HCT116 (cell line): ENCODE data around the gene GRIN2A. TPM values are rescaled to one million over a fixed set of nuclear protein-coding genes. Genes with fewer than 3 reads are reported as not detected.

Source experiments
- ATAC-seq: fragments of 200-7000 bp; cut with Tn5 transposase; 2 replicates; pipeline ENCODE4 v1.9.1; 2020; ENCODE audit warnings: mild to moderate bottlenecking, moderate library complexity
- BruUV-seq: library from RNA; stranded (reverse); fragments of 400-500 nt; replicated peaks from 2 replicates; lab custom pipeline; 2021; lab: Mats Ljungman, UMichigan
- CTCF ChIA-PET: fragments of 300-600 bp; sonication (Branson Sonifier 250); formaldehyde crosslinking; loops from one replicate; lab custom pipeline; 2021; ENCODE audit warnings: antibody characterized with exemption; lab: Charles Lee
- POLR2A ChIA-PET: fragments of 300-600, 350-600 bp; sonication (Branson Sonifier 250); formaldehyde crosslinking; loops from one replicate; lab custom pipeline; 2021; ENCODE audit warnings: antibody characterized with exemption; lab: Charles Lee
- RAD21 ChIA-PET, 2 experiments: fragments of 300-600 bp; sonication (Branson Sonifier 250); formaldehyde crosslinking; loops; one replicate each; lab custom pipeline; 2023; ENCODE audit warnings: low total read pairs in 2 of 2; ENCODE audit not compliant: uncharacterized antibody in 2 of 2, unreplicated experiment in 2 of 2, low non-redundant PET in 1 of 2; lab: Charles Lee
- DNase-seq: peaks from one replicate; pipeline ENCODE4 v3.0.0-alpha.2; 2010; ENCODE audit warnings: low read depth, low spot score
- H2AFZ ChIP-seq: fragments of 200-600 bp; shearing (Covaris generic), sonication (generic); 2 replicates; pipeline ENCODE4 v1.6.1; 2017; ENCODE audit warnings: low read depth, mixed run types, mixed read lengths, antibody characterized with exemption, low read length; ENCODE audit not compliant: poor library complexity, severe bottlenecking
- H3K27ac ChIP-seq: 2 replicates; pipeline ENCODE4 v1.5.1; 2012; ENCODE audit warnings: low read depth, low read length
- H3K27me3 ChIP-seq: fragments of 200-600 bp; sonication (generic); 2 replicates; pipeline ENCODE4 v1.6.1; 2016; ENCODE audit warnings: mixed run types, low read length, mixed read lengths; ENCODE audit not compliant: insufficient read depth
- H3K36me3 ChIP-seq, 2 experiments: fragments of 200-500 bp in 1 of 2; fragments of 200-600 bp in 1 of 2; sonication (Bioruptor generic) in 1 of 2; sonication (generic) in 1 of 2; 2 replicates each; pipeline versions ENCODE4 v1.5.1 to v1.6.1; 2014 to 2016; ENCODE audit warnings: low read length in 2 of 2, inconsistent platforms in 1 of 2, mixed read lengths in 1 of 2, mixed run types in 1 of 2; ENCODE audit not compliant: insufficient read depth in 2 of 2, control insufficient read depth in 1 of 2
- H3K4me1 ChIP-seq, 2 experiments: fragments of 200-600 bp in 1 of 2; sonication (generic) in 1 of 2; 2 replicates each; pipeline versions ENCODE4 v1.5.1 to v1.6.1; 2012 to 2017; ENCODE audit warnings: low read length in 2 of 2, inconsistent platforms in 1 of 2, mild to moderate bottlenecking in 1 of 2, mixed read lengths in 1 of 2, mixed run types in 1 of 2, moderate library complexity in 1 of 2; ENCODE audit not compliant: insufficient read depth in 2 of 2, control insufficient read depth in 1 of 2
- H3K4me2 ChIP-seq: fragments of 200-600 bp; sonication (generic); 2 replicates; pipeline ENCODE4 v1.6.1; 2017; ENCODE audit warnings: mixed run types, low read length, mixed read lengths
- H3K4me3 ChIP-seq, 2 experiments: fragments of 200-600 bp in 1 of 2; sonication (generic) in 1 of 2; replicated peaks in 1 of 2; 2 replicates each; pipeline ENCODE4 v1.5.1; 2011 to 2016; ENCODE audit warnings: low read length in 2 of 2, control low read depth in 1 of 2, low read depth in 1 of 2, mild to moderate bottlenecking in 1 of 2, mixed read lengths in 1 of 2, mixed run types in 1 of 2
- H3K79me2 ChIP-seq: fragments of 200-600 bp; sonication (generic); 2 replicates; pipeline ENCODE4 v1.6.1; 2017; ENCODE audit warnings: mild to moderate bottlenecking, mixed run types, low read length, moderate library complexity, mixed read lengths; ENCODE audit not compliant: insufficient read depth
- H3K9ac ChIP-seq: fragments of 200-600 bp; sonication (generic); 2 replicates; pipeline ENCODE4 v1.6.1; 2016; ENCODE audit warnings: low read length, mixed read lengths
- H3K9me2 ChIP-seq: fragments of 200-600 bp; sonication (generic), shearing (Covaris generic); 2 replicates; pipeline ENCODE4 v1.6.1; 2017; ENCODE audit warnings: mixed run types, mild to moderate bottlenecking, moderate library complexity; ENCODE audit not compliant: insufficient read depth
- H3K9me3 ChIP-seq, 2 experiments: fragments of 200-500 bp in 1 of 2; fragments of 200-600 bp in 1 of 2; sonication (Bioruptor generic) in 1 of 2; sonication (generic) in 1 of 2; 2 replicates each; pipeline ENCODE4 v1.6.1; 2014 to 2017; ENCODE audit warnings: low read length in 2 of 2, mixed read lengths in 2 of 2, inconsistent platforms in 1 of 2, low read depth in 1 of 2, mild to moderate bottlenecking in 1 of 2, mixed run types in 1 of 2, moderate library complexity in 1 of 2; ENCODE audit not compliant: control insufficient read depth in 1 of 2, insufficient read depth in 1 of 2
- H4K20me1 ChIP-seq: fragments of 200-600 bp; sonication (generic), shearing (Covaris generic); 2 replicates; pipeline ENCODE4 v1.6.1; 2017; ENCODE audit warnings: mixed run types, mild to moderate bottlenecking, moderate library complexity; ENCODE audit not compliant: insufficient read depth
- CBX3 ChIP-seq: IDR thresholded peaks from 2 replicates; pipeline ENCODE4 v1.6.1; 2012; ENCODE audit warnings: low read depth
- EGR1 ChIP-seq: IDR thresholded peaks from 2 replicates; pipeline ENCODE4 v1.6.1; 2012; ENCODE audit warnings: low read depth
- EZH2 ChIP-seq: fragments of 200-600 bp; sonication (generic); IDR thresholded peaks from 2 replicates; pipeline ENCODE4 v1.6.1; 2017; ENCODE audit warnings: antibody characterized with exemption, mixed run types
- EZH2phosphoT487 ChIP-seq: fragments of 200-600 bp; IDR thresholded peaks from 2 replicates; pipeline ENCODE4 v1.6.1; 2018; ENCODE audit warnings: antibody characterized with exemption, borderline replicate concordance
- JUND ChIP-seq: IDR thresholded peaks from 2 replicates; pipeline ENCODE4 v1.6.1; 2012
- RAD21 ChIP-seq: IDR thresholded peaks from 2 replicates; pipeline ENCODE4 v1.6.1; 2012; ENCODE audit warnings: low read depth, mild to moderate bottlenecking
- SIN3A ChIP-seq: IDR thresholded peaks from 2 replicates; pipeline ENCODE4 v1.6.1; 2012; ENCODE audit warnings: low read depth
- SP1 ChIP-seq: IDR thresholded peaks from 2 replicates; pipeline ENCODE4 v1.6.1; 2012; ENCODE audit warnings: low read depth
- TCF7L2 ChIP-seq: IDR thresholded peaks from 2 replicates; pipeline ENCODE4 v1.7.0; 2011; ENCODE audit warnings: borderline replicate concordance, inconsistent platforms; ENCODE audit not compliant: insufficient read depth, insufficient read length; ENCODE audit errors: extremely low read depth
- YY1 ChIP-seq: IDR thresholded peaks from 2 replicates; pipeline ENCODE4 v1.6.1; 2011; ENCODE audit warnings: low read length, low read depth, moderate library complexity, mild to moderate bottlenecking; ENCODE audit not compliant: insufficient replicate concordance; ENCODE audit errors: extremely low read depth
- ZFX ChIP-seq: fragments of 450-650 bp; IDR thresholded peaks from 2 replicates; pipeline ENCODE4 v1.6.1; 2017
- ZNF274 ChIP-seq: fragments of 200-500 bp; sonication (Bioruptor generic); IDR thresholded peaks from 2 replicates; pipeline ENCODE4 v1.6.1; 2014; ENCODE audit warnings: mild to moderate bottlenecking, low read depth, low read length, inconsistent platforms
- intact Hi-C: fragments of 100-400 bp; cut with micrococcal nuclease; formaldehyde crosslinking; loops from 2 replicates; pipeline ENCODE4 v1.10.0; 2022
- total RNA-seq: library from RNA; stranded (reverse); gene quantifications from one replicate; pipeline ENCODE4 v1.2.1, GENCODE V29; 2021; ENCODE audit not compliant: unreplicated experiment
- TF ChIP-seq, protein P1 (sequence below): IDR thresholded peaks from 2 replicates; pipeline ENCODE4 v1.6.1; 2012; ENCODE audit warnings: low read depth
- TF ChIP-seq, protein P2 (sequence below), 3 experiments: fragments of 200-600 bp in 1 of 3; sonication (generic) in 1 of 3; IDR thresholded peaks in 2 of 3; conservative IDR thresholded peaks in 1 of 3; 2 replicates each; pipeline ENCODE4 v1.5.1; 2012 to 2017; ENCODE audit warnings: low read depth in 2 of 3, low read length in 2 of 3, antibody characterized with exemption in 1 of 3, borderline replicate concordance in 1 of 3, control low read depth in 1 of 3, mild to moderate bottlenecking in 1 of 3, mixed read lengths in 1 of 3, mixed run types in 1 of 3, moderate library complexity in 1 of 3; ENCODE audit not compliant: insufficient read depth in 1 of 3
- TF ChIP-seq, protein P3 (sequence below): IDR thresholded peaks from 2 replicates; pipeline ENCODE4 v1.6.1; 2011; ENCODE audit warnings: mild to moderate bottlenecking, low read length, moderate library complexity; ENCODE audit not compliant: insufficient replicate concordance; ENCODE audit errors: extremely low read depth
- TF ChIP-seq, protein P4 (sequence below): IDR thresholded peaks from 2 replicates; pipeline ENCODE4 v1.6.1; 2012
- TF ChIP-seq, protein P5 (sequence below): IDR thresholded peaks from 2 replicates; pipeline ENCODE4 v1.6.1; 2012

GRIN2A gene
- total RNA-seq, 1 experiment from 2014 or later = 0.02 TPM

DNA sequence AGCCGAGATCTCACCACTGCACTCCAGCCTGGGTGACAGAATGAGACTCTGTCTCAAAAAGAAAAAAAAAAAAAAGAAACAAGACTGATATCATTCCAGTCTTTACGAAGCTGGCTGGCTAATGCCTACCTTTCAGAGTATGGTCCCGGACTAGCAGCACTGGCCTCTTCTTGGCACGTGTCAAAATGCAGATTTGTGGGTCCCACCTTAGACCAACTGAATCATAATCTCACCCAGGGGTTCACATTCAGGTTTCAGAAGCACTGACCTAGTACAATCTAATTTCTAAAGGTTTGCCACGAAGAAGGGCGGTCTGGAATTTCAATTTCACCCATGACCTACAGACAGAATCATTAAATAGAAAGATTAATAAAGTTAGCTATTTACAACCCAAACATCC lies 43.4 kb upstream of the GRIN2A start:
- Histone ChIP-seq H3K4me1 (no peaks in the 10 kb centered on the region), H2AFZ (no peak overlapping the region), H4K20me1 (no peaks in the 10 kb centered on the region), H3K9me3 (no peaks in the 10 kb centered on the region), H3K36me3 (no peaks in the 10 kb centered on the region), H3K9ac (no peak overlapping the region), H3K27me3 (peaks cover 31% of the 10 kb centered on the region), H3K79me2 (no peaks in the 10 kb centered on the region), H3K9me2 (no peaks in the 10 kb centered on the region), H3K27ac (no peak overlapping the region), H3K4me3 (no peak overlapping the region), H3K4me2 (no peak overlapping the region)
- intact Hi-C loops = no loop called here
- no peak for ATAC-seq
- ChIA-PET CTCF (no interaction called here), RAD21 (no interaction called here), POLR2A (no interaction called here)
- BruUV-seq = no TSS peak
- DNase-seq = no peak
- TF ChIP-seq, protein P1, sequence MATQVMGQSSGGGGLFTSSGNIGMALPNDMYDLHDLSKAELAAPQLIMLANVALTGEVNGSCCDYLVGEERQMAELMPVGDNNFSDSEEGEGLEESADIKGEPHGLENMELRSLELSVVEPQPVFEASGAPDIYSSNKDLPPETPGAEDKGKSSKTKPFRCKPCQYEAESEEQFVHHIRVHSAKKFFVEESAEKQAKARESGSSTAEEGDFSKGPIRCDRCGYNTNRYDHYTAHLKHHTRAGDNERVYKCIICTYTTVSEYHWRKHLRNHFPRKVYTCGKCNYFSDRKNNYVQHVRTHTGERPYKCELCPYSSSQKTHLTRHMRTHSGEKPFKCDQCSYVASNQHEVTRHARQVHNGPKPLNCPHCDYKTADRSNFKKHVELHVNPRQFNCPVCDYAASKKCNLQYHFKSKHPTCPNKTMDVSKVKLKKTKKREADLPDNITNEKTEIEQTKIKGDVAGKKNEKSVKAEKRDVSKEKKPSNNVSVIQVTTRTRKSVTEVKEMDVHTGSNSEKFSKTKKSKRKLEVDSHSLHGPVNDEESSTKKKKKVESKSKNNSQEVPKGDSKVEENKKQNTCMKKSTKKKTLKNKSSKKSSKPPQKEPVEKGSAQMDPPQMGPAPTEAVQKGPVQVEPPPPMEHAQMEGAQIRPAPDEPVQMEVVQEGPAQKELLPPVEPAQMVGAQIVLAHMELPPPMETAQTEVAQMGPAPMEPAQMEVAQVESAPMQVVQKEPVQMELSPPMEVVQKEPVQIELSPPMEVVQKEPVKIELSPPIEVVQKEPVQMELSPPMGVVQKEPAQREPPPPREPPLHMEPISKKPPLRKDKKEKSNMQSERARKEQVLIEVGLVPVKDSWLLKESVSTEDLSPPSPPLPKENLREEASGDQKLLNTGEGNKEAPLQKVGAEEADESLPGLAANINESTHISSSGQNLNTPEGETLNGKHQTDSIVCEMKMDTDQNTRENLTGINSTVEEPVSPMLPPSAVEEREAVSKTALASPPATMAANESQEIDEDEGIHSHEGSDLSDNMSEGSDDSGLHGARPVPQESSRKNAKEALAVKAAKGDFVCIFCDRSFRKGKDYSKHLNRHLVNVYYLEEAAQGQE = no peak
- TF ChIP-seq, protein P2, sequence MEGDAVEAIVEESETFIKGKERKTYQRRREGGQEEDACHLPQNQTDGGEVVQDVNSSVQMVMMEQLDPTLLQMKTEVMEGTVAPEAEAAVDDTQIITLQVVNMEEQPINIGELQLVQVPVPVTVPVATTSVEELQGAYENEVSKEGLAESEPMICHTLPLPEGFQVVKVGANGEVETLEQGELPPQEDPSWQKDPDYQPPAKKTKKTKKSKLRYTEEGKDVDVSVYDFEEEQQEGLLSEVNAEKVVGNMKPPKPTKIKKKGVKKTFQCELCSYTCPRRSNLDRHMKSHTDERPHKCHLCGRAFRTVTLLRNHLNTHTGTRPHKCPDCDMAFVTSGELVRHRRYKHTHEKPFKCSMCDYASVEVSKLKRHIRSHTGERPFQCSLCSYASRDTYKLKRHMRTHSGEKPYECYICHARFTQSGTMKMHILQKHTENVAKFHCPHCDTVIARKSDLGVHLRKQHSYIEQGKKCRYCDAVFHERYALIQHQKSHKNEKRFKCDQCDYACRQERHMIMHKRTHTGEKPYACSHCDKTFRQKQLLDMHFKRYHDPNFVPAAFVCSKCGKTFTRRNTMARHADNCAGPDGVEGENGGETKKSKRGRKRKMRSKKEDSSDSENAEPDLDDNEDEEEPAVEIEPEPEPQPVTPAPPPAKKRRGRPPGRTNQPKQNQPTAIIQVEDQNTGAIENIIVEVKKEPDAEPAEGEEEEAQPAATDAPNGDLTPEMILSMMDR (IDR thresholded peaks at IDR 0.05 in 2 of 3, conservative IDR thresholded peaks at IDR 0.05 in 1 of 3; ENCODE audit: borderline replicate concordance in 1 of 3, insufficient read depth in 1 of 3, low read depth in 2 of 3, low read length in 2 of 3) = no peak
- TF ChIP-seq EZH2phosphoT487 = no peak
- TF ChIP-seq, protein P3, sequence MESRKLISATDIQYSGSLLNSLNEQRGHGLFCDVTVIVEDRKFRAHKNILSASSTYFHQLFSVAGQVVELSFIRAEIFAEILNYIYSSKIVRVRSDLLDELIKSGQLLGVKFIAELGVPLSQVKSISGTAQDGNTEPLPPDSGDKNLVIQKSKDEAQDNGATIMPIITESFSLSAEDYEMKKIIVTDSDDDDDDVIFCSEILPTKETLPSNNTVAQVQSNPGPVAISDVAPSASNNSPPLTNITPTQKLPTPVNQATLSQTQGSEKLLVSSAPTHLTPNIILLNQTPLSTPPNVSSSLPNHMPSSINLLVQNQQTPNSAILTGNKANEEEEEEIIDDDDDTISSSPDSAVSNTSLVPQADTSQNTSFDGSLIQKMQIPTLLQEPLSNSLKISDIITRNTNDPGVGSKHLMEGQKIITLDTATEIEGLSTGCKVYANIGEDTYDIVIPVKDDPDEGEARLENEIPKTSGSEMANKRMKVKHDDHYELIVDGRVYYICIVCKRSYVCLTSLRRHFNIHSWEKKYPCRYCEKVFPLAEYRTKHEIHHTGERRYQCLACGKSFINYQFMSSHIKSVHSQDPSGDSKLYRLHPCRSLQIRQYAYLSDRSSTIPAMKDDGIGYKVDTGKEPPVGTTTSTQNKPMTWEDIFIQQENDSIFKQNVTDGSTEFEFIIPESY = no peak
- TF ChIP-seq TCF7L2 = no peak
- TF ChIP-seq SP1 = no peak
- TF ChIP-seq ZNF274 = no peak
- TF ChIP-seq CBX3 = no peak
- no peak for TF ChIP-seq ZFX
- TF ChIP-seq, protein P4, sequence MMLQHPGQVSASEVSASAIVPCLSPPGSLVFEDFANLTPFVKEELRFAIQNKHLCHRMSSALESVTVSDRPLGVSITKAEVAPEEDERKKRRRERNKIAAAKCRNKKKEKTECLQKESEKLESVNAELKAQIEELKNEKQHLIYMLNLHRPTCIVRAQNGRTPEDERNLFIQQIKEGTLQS = no peak
- no peak for TF ChIP-seq RAD21
- no peak for TF ChIP-seq JUND
- no peak for TF ChIP-seq EZH2
- TF ChIP-seq EGR1 = no peak
- no peak for TF ChIP-seq SIN3A
- TF ChIP-seq, protein P5, sequence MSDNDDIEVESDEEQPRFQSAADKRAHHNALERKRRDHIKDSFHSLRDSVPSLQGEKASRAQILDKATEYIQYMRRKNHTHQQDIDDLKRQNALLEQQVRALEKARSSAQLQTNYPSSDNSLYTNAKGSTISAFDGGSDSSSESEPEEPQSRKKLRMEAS = no peak
- TF ChIP-seq YY1 = no peak
